GM18499 (cell line): ENCODE data around the gene ART3.

Source experiments
- ATAC-seq: cut with Tn5 transposase; IDR thresholded peaks from one replicate; pipeline ENCODE4 v1.9.1; 2021; ENCODE audit warnings: moderate number of reproducible peaks; ENCODE audit not compliant: insufficient read depth, unreplicated experiment

Gene ART3

GRCh38 chr4:76141241-76141640 is 66.7 kb downstream of the ART3 start:
- no peak for ATAC-seq

DNA sequence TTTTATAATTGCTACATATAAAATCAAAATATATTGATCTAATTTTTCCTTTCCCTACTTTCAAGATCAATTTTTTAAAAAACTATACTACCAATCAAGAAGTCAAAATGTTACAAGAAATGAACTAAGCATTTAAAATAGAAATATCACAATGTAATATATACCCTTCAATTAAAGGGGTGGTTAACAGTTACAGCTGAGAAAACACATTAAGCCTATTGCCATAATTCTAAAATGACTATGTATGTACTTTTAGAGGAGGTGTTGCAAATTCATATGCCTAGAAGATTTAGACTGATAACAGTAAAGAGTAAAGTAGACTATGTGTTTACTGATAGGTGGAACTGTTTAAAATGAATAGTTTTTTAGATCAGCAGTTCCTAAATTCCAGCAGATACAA is 70.0 kb downstream of the ART3 start:
- no peak for ATAC-seq

DNA sequence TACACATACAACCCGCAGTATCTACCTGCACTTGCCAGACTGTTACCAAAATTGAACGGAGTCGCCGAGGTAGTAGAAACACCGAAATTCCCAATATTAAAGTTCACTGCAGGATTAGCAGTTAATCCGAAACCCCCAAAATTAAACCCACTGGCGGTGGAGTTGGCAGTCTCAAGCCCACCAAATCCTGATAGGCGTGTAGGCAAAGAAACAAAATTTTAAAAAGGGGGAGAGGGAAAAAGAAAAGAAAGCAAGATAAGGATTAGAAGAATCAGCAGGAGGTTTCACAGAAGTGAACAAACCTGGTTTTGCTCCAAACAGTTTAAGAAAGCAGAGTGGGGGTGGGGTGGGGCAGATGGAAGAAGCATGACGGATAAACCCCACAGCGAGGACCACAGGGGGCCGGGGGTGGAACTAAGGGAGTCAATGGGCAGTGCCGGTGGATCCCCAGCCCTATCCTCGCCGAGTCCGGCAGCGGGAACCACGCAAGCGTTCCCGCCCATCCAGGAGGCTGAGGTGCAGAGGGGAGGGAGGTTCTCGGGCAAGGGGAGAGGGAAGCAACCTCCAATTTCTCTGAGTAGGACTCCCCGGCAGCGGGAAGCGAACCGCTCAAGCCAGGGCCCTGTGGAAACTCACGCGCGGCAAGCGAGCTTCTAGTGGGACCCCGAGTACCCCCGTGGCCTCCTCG is 73.1 kb downstream of the ART3 start:
- peak; percentile 14 for ATAC-seq

DNA sequence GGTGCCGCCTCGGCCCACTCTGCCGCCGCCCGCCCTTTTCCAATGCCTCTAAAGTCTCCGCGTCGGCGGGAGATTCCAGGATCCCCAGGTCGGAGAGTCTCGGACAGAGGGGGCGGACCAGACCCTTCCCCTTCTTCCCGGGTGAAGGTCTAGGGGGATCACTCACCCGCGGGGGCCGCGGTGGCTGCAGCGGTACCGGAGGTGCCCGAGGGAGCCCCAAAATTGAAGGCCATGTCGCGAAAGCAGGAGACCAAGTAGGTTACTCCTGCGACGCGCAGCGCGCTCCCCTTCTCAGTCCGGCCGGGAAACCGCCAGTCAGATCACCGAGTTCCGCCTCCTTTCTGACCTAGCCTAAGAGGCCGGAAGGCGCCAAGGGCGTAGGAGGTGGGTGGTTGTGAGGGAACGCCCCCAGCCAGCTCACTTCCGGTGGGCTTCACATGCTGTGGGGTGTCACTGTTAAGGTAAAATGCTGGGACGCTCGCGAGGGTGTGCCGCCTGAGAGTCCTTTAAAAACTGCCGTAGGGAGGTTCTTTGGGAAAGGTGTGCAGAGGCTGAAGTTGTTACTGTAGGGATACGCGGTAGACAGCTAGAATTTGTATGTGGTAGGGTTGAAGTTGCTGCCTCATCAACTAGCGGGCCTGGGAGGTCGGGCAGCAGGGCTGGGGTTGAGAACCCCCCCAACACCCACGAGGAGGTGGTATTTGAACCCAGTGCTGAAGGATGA is 73.8 kb downstream of the ART3 start, which contains the start of gene NUP54:
NUP54 (minus strand) TSS at position 256 of the 724 bp plus-strand sequence; CDS start at position 233, 23 bp downstream.
- ATAC-seq, result peak; percentile 95

DNA sequence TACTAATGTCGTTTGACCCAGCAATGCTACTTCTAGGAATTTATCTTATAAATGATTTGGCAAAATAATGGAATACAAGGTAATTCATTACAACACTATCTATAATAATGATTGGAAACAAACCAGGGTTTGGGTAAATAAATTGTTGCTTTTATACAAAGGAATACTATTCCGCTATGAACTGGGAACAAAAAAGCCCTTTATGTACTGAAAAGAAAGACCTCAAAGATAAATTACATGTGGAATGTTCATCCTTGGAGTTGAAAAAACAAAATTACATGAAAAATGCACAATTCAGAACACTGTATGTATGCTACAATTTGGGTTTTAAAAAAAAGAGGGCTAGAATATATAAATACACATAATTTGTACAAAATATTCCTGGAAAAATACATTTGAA is 78.8 kb downstream of the ART3 start:
- ATAC-seq, result no peak

DNA sequence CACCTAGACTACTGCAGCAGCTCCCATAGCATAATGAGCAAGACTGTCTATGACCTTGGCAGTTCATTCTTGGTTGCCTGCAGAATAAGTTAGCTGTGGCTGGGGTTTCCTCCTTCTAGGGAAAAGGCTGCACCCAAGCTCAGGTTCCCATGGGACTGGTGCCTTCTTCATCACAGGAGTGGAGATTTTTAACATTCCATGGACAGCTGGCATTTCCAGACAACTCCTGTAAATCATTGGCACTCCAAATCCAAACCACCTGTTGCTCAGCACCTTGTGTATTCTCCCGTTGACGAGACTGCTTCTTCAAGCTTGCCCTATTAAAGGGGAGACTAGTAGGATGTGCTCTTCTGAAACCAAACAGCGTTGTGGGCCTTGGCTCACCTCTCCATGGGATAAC is 81.5 kb downstream of the ART3 start:
- ATAC-seq, result no peak

DNA sequence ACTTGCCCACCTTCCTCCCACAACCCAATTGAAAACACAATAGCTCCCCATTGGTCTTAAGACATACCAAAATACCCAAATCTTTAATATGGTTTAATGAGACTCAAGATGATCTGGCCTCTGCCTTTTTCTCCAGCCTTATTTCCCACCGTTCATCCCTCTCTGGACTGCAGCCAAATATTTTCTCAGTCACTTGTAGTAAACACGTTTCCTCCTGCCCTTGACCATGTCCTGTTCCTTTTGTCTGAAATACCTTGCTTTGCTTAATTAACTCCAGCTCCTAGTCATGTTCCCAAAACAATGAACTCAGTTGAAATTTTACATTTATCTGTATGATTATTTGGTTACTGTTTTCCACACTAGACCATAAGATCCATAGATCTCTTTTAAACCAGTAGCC is 82.1 kb downstream of the ART3 start:
- ATAC-seq, result no peak

GRCh38 chr4:76160355-76160754 is 85.8 kb downstream of the ART3 start:
- ATAC-seq, result no peak
